ENCODE results near the gene SKAP2. TPM values are rescaled to one million over a fixed set of nuclear protein-coding genes. Genes with fewer than 3 reads are reported as not detected.

The SKAP2 gene
- total and polyA plus RNA-seq, 2 of the 4 experiments (the other 2 are of a cell fraction): 5.7 to 7.4 TPM

GRCh38 chr7:26691886-26692285 lies 172.5 kb downstream of the SKAP2 start:
- Histone ChIP-seq H2BK20ac (ENCODE audit: low read depth, low read length) (no peak overlapping the region; the same call in 1 of the 2 replicates), H4K20me1 (ENCODE audit: insufficient read depth, low read length) (no peaks in the 10 kb centered on the region), H3K23ac (ENCODE audit: low read depth, low read length) (no peak overlapping the region), H3K4ac (ENCODE audit: low read depth, low read length) (no peak overlapping the region; the same call in 1 of the 2 replicates), H2AFZ (replicated peaks; ENCODE audit: low read length, poor library complexity) (no peak overlapping the region), H3K4me3 (ENCODE audit: insufficient read depth, low read depth, low read length) (no peak overlapping the region), H3K27me3 (ENCODE audit: control insufficient read depth, insufficient read depth, low read length) (no peaks in the 10 kb centered on the region), H4K91ac (ENCODE audit: insufficient read depth, low read depth, low read length) (no peak overlapping the region), H3K4me1 (ENCODE audit: control insufficient read depth, insufficient read depth, low read length) (peaks cover 5% of the 10 kb centered on the region; the same call in 1 of the 2 replicates), H4K8ac (ENCODE audit: low read depth in 2 of 2, low read length in 2 of 2) (no peak overlapping the region; a peak in 1 of 4 replicates), H4K5ac (ENCODE audit: low read depth, low read length) (no peak overlapping the region), H2BK5ac (ENCODE audit: low read depth, low read length, poor library complexity, severe bottlenecking) (no peak overlapping the region), H2AK9ac (replicated peaks; ENCODE audit: low read depth, low read length, poor library complexity) (no peak overlapping the region), H3K27ac (ENCODE audit: insufficient read depth, low read length) (no peak overlapping the region), H3K18ac (ENCODE audit: low read depth, low read length) (no peak overlapping the region), H3K9ac (ENCODE audit: low read depth, low read length) (no peak overlapping the region), H3K4me2 (ENCODE audit: low read depth, low read length) (no peak overlapping the region), H3K36me3 (ENCODE audit: control insufficient read depth, insufficient read depth, low read length) (no peaks in the 10 kb centered on the region), H3K56ac (ENCODE audit: extremely low read depth, insufficient read depth, low read length) (no peak overlapping the region), H2BK120ac (ENCODE audit: low read depth, low read length) (no peak overlapping the region), H3K9me1 (ENCODE audit: insufficient read depth, low read length) (no peaks in the 10 kb centered on the region), H3K79me1 (ENCODE audit: low read depth in 1 of 2, low read length in 2 of 2) (no peaks in the 10 kb centered on the region), H3K9me3 (ENCODE audit: control insufficient read depth, insufficient read depth, low read length) (no peaks in the 10 kb centered on the region), H2BK15ac (ENCODE audit: low read depth, low read length) (no peak overlapping the region), H2AK5ac (ENCODE audit: low read depth, low read length) (no peak overlapping the region), H3K14ac (replicated peaks; ENCODE audit: low read depth, low read length) (no peak overlapping the region)
- DNase-seq: no peak
- ChIA-PET POLR2A (ENCODE audit: unreplicated experiment) (no interaction called here), CTCF (interaction anchor here (0.7 to 1.4 kb wide), 2 partner anchors 10 to 440 kb away, joined by 4 to 5 read pairs; no protein-coding TSS in a partner anchor)
- BruUV-seq (replicated peaks): no TSS peak
- dilution Hi-C loops (cut with HindIII; ENCODE audit: low sequenced_read_pairs, unreplicated experiment): no loop called here
- ATAC-seq (ENCODE audit: low read depth): no peak
- TF ChIP-seq ELK1 (IDR thresholded peaks at IDR 0.05; ENCODE audit: borderline replicate concordance, low read depth, low read length): no peak
- no peak for TF ChIP-seq BHLHE40 (IDR thresholded peaks at IDR 0.05; ENCODE audit: low read depth, low read length)
- TF ChIP-seq MAFK (IDR thresholded peaks at IDR 0.05; ENCODE audit: low read depth, low read length): no peak
- no peak for TF ChIP-seq CEBPB (IDR thresholded peaks at IDR 0.05; ENCODE audit: low read depth, low read length)
- TF ChIP-seq POLR2A (IDR thresholded peaks at IDR 0.05; ENCODE audit: low read depth, low read length): no peak
- no peak for TF ChIP-seq USF2 (IDR thresholded peaks at IDR 0.05; ENCODE audit: low read depth, low read length)
- TF ChIP-seq FOS (IDR thresholded peaks at IDR 0.05; ENCODE audit: low read depth, low read length): no peak
- TF ChIP-seq RAD21 (IDR thresholded peaks at IDR 0.05; ENCODE audit: low read length): no peak
- no peak for TF ChIP-seq MAZ (IDR thresholded peaks at IDR 0.05; ENCODE audit: borderline replicate concordance, low read depth, low read length)
- no peak for TF ChIP-seq RFX5 (IDR thresholded peaks at IDR 0.05; ENCODE audit: low read depth, low read length)
- TF ChIP-seq SMC3 (IDR thresholded peaks at IDR 0.05; ENCODE audit: low read depth, low read length): no peak
- no peak for TF ChIP-seq NFE2L2 (IDR thresholded peaks at IDR 0.05; ENCODE audit: low read depth, low read length)
- TF ChIP-seq RCOR1 (IDR thresholded peaks at IDR 0.05; ENCODE audit: insufficient replicate concordance, low read length): no peak
- TF ChIP-seq, protein P1, sequence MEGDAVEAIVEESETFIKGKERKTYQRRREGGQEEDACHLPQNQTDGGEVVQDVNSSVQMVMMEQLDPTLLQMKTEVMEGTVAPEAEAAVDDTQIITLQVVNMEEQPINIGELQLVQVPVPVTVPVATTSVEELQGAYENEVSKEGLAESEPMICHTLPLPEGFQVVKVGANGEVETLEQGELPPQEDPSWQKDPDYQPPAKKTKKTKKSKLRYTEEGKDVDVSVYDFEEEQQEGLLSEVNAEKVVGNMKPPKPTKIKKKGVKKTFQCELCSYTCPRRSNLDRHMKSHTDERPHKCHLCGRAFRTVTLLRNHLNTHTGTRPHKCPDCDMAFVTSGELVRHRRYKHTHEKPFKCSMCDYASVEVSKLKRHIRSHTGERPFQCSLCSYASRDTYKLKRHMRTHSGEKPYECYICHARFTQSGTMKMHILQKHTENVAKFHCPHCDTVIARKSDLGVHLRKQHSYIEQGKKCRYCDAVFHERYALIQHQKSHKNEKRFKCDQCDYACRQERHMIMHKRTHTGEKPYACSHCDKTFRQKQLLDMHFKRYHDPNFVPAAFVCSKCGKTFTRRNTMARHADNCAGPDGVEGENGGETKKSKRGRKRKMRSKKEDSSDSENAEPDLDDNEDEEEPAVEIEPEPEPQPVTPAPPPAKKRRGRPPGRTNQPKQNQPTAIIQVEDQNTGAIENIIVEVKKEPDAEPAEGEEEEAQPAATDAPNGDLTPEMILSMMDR (conservative IDR thresholded peaks at IDR 0.05; ENCODE audit: low read depth, low read length): no peak
- no peak for TF ChIP-seq CHD1 (IDR thresholded peaks at IDR 0.05; ENCODE audit: low read depth, low read length)
- TF ChIP-seq MXI1 (IDR thresholded peaks at IDR 0.05; ENCODE audit: borderline replicate concordance, low read depth, low read length): no peak
- intact Hi-C loops (cut with micrococcal nuclease): no loop called here
- WGBS, 2 experiments (ENCODE audit: extremely low coverage in 2 of 2, insufficient read length in 1 of 2): 64% methylated on average over 2 of the region's 2 CpGs; no CpG with 5 or more reads in 1 of the 2 experiments
- in situ Hi-C loops (cut with MboI; ENCODE audit: low sequenced_read_pairs): no loop called here
